K562 (cell line): ENCODE data around the gene UHMK1. TPM values are rescaled to one million over a fixed set of nuclear protein-coding genes. Genes with fewer than 3 reads are reported as not detected.

Source experiments
- BCL6 ChIP-seq: fragments of 250-450 bp; sonication (Bioruptor Pico); IDR thresholded peaks from 2 replicates; pipeline ENCODE4 v1.4.0; 2020
- BRD4 ChIP-seq: fragments of 200-600 bp; sonication (generic); IDR thresholded peaks from 2 replicates; pipeline ENCODE4 v1.6.1; 2017; ENCODE audit warnings: inconsistent platforms
- COPS2 ChIP-seq: fragments of 450-650 bp; conservative IDR thresholded peaks from 2 replicates; pipeline ENCODE4 v1.6.1; 2016; ENCODE audit warnings: mild to moderate bottlenecking, moderate library complexity
- E2F1 ChIP-seq: sonication (generic); formaldehyde crosslinking; IDR thresholded peaks from 2 replicates; pipeline ENCODE4 v1.8.1; 2023; ENCODE audit warnings: mild to moderate bottlenecking, missing genetic modification reagents, moderate library complexity
- HMGXB4 ChIP-seq: sonication (generic); formaldehyde crosslinking; IDR thresholded peaks from 2 replicates; pipeline ENCODE4 v1.8.1; 2023; ENCODE audit warnings: mild to moderate bottlenecking, missing genetic modification reagents
- HNRNPK ChIP-seq: fragments of 200-400 bp; formaldehyde crosslinking; IDR thresholded peaks from one replicate; pipeline ENCODE4 v1.6.1; 2018; ENCODE audit warnings: mild to moderate bottlenecking, low read depth, low read length; ENCODE audit not compliant: poor library complexity, severe bottlenecking
- JUNB ChIP-seq: fragments of 450-650 bp; formaldehyde crosslinking; conservative IDR thresholded peaks from 2 replicates; pipeline ENCODE4 v1.4.0; 2020; ENCODE audit warnings: mild to moderate bottlenecking
- KAT8 ChIP-seq: fragments of 450-650 bp; IDR thresholded peaks from 2 replicates; pipeline ENCODE4 v1.6.1; 2016; ENCODE audit warnings: low read depth, mild to moderate bottlenecking
- KDM5B ChIP-seq: fragments of 200-600 bp; sonication (generic); IDR thresholded peaks from 2 replicates; pipeline ENCODE4 v1.6.1; 2012; ENCODE audit warnings: low read depth, mild to moderate bottlenecking, moderate library complexity, low read length, control low read depth, inconsistent platforms; ENCODE audit not compliant: insufficient replicate concordance
- NBN ChIP-seq: fragments of 450-650 bp; IDR thresholded peaks from 2 replicates; pipeline ENCODE4 v1.6.1; 2016; ENCODE audit warnings: low read depth, mild to moderate bottlenecking
- NR4A1 ChIP-seq, 2 experiments: fragments of 250-450 bp in 1 of 2; fragments of 450-650 bp in 1 of 2; sonication (Bioruptor Pico) in 1 of 2; IDR thresholded peaks; 2 replicates each; pipeline versions ENCODE4 v1.4.0 to v1.6.1; 2016 to 2020; ENCODE audit warnings: mild to moderate bottlenecking in 2 of 2, missing compliant biosample characterization in 1 of 2, missing genetic modification characterization in 1 of 2, moderate library complexity in 1 of 2
- PHF8 ChIP-seq: fragments of 200-600 bp; sonication (generic); IDR thresholded peaks from 2 replicates; pipeline ENCODE4 v1.6.1; 2012; ENCODE audit warnings: mixed run types, mild to moderate bottlenecking, inconsistent platforms, low read length, moderate library complexity, borderline replicate concordance
- RAD21 ChIP-seq, 2 experiments: fragments of 250-450 bp in 1 of 2; fragments of 450-650 bp in 1 of 2; sonication (Bioruptor Pico) in 1 of 2; formaldehyde crosslinking in 1 of 2; IDR thresholded peaks in 1 of 2; conservative IDR thresholded peaks in 1 of 2; 2 replicates each; pipeline versions ENCODE4 v1.4.0 to v1.8.0; 2020 to 2022; ENCODE audit warnings: mild to moderate bottlenecking in 2 of 2, moderate library complexity in 1 of 2
- RBM22 ChIP-seq: fragments of 200-400 bp; formaldehyde crosslinking; IDR thresholded peaks from 2 replicates; pipeline ENCODE4 v1.6.1; 2018; ENCODE audit warnings: low read length, low read depth; ENCODE audit not compliant: poor library complexity, severe bottlenecking
- RHOXF2B ChIP-seq: fragments of 250-450 bp; sonication (Bioruptor Pico); conservative IDR thresholded peaks from 2 replicates; pipeline ENCODE4 v1.5.1; 2021
- SFPQ ChIP-seq: fragments of 200-400 bp; formaldehyde crosslinking; IDR thresholded peaks from 2 replicates; pipeline ENCODE4 v1.6.1; 2017; ENCODE audit warnings: mild to moderate bottlenecking, low read depth, low read length, moderate library complexity
- SIN3A ChIP-seq, 2 experiments: fragments of 150-350 bp in 1 of 2; IDR thresholded peaks; 2 replicates each; pipeline ENCODE4 v1.6.1; 2011 to 2016; ENCODE audit warnings: borderline replicate concordance in 2 of 2, low read depth in 2 of 2, low read length in 2 of 2, mild to moderate bottlenecking in 2 of 2, moderate library complexity in 2 of 2; ENCODE audit not compliant: control insufficient read depth in 1 of 2
- ZBTB17 ChIP-seq: fragments of 450-650 bp; formaldehyde crosslinking; IDR thresholded peaks from 2 replicates; pipeline ENCODE4 v1.4.0; 2020; ENCODE audit warnings: mild to moderate bottlenecking
- ZNF217 ChIP-seq: sonication (generic); formaldehyde crosslinking; IDR thresholded peaks from 2 replicates; pipeline ENCODE4 v1.8.0; 2022; ENCODE audit warnings: mild to moderate bottlenecking, missing genetic modification reagents
- ZNF24 ChIP-seq: fragments of 450-650 bp; IDR thresholded peaks from 2 replicates; pipeline ENCODE4 v1.6.1; 2016
- ZNF780A ChIP-seq: fragments of 250-450 bp; sonication (Bioruptor Pico); IDR thresholded peaks from 2 replicates; pipeline ENCODE4 v1.5.0; 2021; ENCODE audit warnings: mild to moderate bottlenecking
- ZNF830 ChIP-seq: fragments of 250-450 bp; sonication (Bioruptor Pico); IDR thresholded peaks from 2 replicates; pipeline ENCODE4 v1.5.0; 2021; ENCODE audit warnings: mild to moderate bottlenecking
- polyA plus RNA-seq, 8 experiments: library from polyadenylated mRNA; depleted of rRNA in 4 of 8; stranded (reverse) in 5 of 8; unstranded in 3 of 8; fragments of >200 nt; fragmentation: Nextera tagmentation in 2 of 8; fragmentation: Illumina TruSeq in 1 of 8; extraction: Ambion mirVana in 2 of 8; extraction: Trizol in 1 of 8; gene quantifications; 2 replicates each; pipeline versions ENCODE4 v1.2.1 to v1.2.3, GENCODE V29; 2011 to 2014; ENCODE audit warnings: inconsistent platforms in 1 of 8, missing spikeins in 1 of 8
- total RNA-seq, 7 experiments: library from RNA; depleted of rRNA in 6 of 7; stranded (reverse); fragments of >200 nt in 6 of 7; fragmentation: Illumina TruSeq in 2 of 7; extraction: Trizol in 2 of 7; gene quantifications; 2 replicates each; pipeline versions ENCODE4 v1.2.1 to v1.2.3, GENCODE V29; 2011 to 2021; ENCODE audit warnings: low replicate concordance in 1 of 7

The UHMK1 gene
- total and polyA plus RNA-seq, 9 of the 15 experiments (the other 6 are each of a cell fraction or from before 2014, with no cell fraction given): 13.1 to 72.4 (median 38.3) TPM

GRCh38 chr1:162561616-162562469, 64.2 kb downstream of the UHMK1 start, which contains the start of gene UAP1 (continued):
- peak; percentile 70 for TF ChIP-seq HMGXB4 (CRISPR knock-in tag)
- TF ChIP-seq JUNB (CRISPR knock-in tag): no peak; the same call in 1 of the 2 replicates
- TF ChIP-seq HNRNPK: peak; percentile 57
- peak; percentile 97 for TF ChIP-seq KDM5B
- TF ChIP-seq RHOXF2B: no peak
- 0 out of 2 replicates have a peak, but pooled peaks have one; percentile 27 for TF ChIP-seq BRD4
- no peak for TF ChIP-seq BCL6 (CRISPR knock-in tag)
- TF ChIP-seq RAD21 (CRISPR knock-in tag; conservative IDR thresholded peaks at IDR 0.05 in 1 of 2, IDR thresholded peaks at IDR 0.05 in 1 of 2): no peak
- peak; percentile 90; the same call in 1 of the 2 replicates for TF ChIP-seq ZNF830 (CRISPR knock-in tag)
- no peak for TF ChIP-seq SFPQ
- no peak for TF ChIP-seq NR4A1 (CRISPR knock-in tag; IDR thresholded peaks at IDR 0.05)
- no peak for TF ChIP-seq NR4A1 (tag; IDR thresholded peaks at IDR 0.05)
- no peak for TF ChIP-seq ZNF217 (CRISPR knock-in tag)
- peak; percentile 95 for TF ChIP-seq RBM22
- TF ChIP-seq KAT8: no peak
- TF ChIP-seq ZNF24: 0 out of 2 replicates have a peak, but pooled peaks have one; percentile 15
- peak; percentile 92; the same call in 1 of the 2 replicates for TF ChIP-seq PHF8
- TF ChIP-seq NBN: no peak; the same call in 1 of the 2 replicates
- TF ChIP-seq E2F1 (CRISPR knock-in tag): peak; percentile 84
- 0 out of 2 replicates have a peak, but pooled peaks have one; percentile 12 for TF ChIP-seq ZNF780A
- peak; percentile 60; the same call in 1 of the 2 replicates for TF ChIP-seq ZBTB17 (CRISPR knock-in tag)
- peak; percentile 79 to 86; a peak in 3 of 4 replicates for TF ChIP-seq SIN3A (IDR thresholded peaks at IDR 0.05; ENCODE audit: borderline replicate concordance in 2 of 2, control insufficient read depth in 1 of 2, low read depth in 2 of 2, low read length in 2 of 2)
- no peak for TF ChIP-seq COPS2
